Measurements from ENCODE around the gene RLIM. TPM values are rescaled to one million over a fixed set of nuclear protein-coding genes. Genes with fewer than 3 reads are reported as not detected.

The RLIM gene
- total RNA-seq, 4 donors from 2014 or later: 15.3 to 26.7 (median 21.5) TPM

DNA sequence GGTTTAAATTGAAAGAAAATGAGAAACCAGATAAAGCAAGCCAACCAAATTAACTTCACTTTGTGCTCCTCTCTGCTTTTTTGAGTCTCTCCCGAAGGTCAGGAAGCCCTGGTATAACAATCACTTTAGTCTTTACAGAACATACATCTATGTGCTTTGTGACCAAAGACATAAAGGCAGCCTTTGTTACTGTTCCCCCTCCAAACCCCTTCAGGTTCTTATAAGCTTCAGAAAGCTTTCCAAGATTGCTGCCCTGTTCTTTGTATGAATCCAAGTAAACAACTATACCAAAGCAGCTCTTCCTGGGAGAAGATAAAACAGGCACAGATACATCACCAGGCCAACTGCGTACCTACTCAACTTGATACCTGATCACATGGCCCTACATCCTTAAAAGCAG lies 28.7 kb downstream of the RLIM start:
- no peak for ATAC-seq
- intact Hi-C loops (cut with DNase I; ENCODE audit: low total_unique reads) (no loop called here), in situ Hi-C loops (cut with MboI; ENCODE audit: low sequenced_read_pairs in 4 of 4) (no loop called here)
- Histone ChIP-seq H3K27me3 (no peaks in the 10 kb centered on the region), H3K4me3 (no peak overlapping the region), H3K9me3 (no peaks in the 10 kb centered on the region), H3K4me1 (no peaks in the 10 kb centered on the region), H3K27ac (no peak overlapping the region), H3K36me3 (peaks cover 0 to 7% of the 10 kb centered on the region in 2 donors)
- no peak for TF ChIP-seq POLR2A (IDR thresholded peaks at IDR 0.05)
- TF ChIP-seq, protein P1, sequence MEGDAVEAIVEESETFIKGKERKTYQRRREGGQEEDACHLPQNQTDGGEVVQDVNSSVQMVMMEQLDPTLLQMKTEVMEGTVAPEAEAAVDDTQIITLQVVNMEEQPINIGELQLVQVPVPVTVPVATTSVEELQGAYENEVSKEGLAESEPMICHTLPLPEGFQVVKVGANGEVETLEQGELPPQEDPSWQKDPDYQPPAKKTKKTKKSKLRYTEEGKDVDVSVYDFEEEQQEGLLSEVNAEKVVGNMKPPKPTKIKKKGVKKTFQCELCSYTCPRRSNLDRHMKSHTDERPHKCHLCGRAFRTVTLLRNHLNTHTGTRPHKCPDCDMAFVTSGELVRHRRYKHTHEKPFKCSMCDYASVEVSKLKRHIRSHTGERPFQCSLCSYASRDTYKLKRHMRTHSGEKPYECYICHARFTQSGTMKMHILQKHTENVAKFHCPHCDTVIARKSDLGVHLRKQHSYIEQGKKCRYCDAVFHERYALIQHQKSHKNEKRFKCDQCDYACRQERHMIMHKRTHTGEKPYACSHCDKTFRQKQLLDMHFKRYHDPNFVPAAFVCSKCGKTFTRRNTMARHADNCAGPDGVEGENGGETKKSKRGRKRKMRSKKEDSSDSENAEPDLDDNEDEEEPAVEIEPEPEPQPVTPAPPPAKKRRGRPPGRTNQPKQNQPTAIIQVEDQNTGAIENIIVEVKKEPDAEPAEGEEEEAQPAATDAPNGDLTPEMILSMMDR (IDR thresholded peaks at IDR 0.05 in 4 of 5, conservative IDR thresholded peaks at IDR 0.05 in 1 of 5): no peak
- no peak for DNase-seq

DNA sequence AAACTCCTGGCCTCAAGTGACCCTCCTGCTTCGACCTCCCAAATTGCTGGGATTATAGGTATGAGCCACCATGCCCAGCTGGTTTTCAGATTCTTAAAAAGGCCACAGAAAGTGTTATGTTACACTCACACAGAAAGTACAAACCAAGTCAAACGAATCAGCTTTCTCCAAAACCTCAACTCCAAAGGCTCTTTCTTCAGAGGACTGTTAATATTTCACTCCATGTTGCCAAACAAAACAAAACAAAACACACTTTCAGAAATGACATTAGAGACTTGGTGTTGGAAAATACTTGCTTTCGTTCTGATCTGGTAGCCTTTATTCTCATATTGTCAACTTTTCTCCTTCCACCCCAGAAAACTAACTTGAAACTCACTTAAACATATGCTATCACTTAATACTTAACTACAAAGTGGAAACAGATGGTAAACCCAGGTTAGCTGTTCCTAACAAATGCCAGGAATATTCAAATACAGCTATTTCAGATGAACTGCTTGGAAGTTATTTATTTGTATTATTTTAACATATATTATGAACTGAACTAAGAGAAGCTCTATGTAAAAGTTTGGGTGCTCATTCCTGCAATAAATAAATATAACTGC lies 34.7 kb downstream of the RLIM start:
- Histone ChIP-seq H3K4me3 (no peak overlapping the region), H3K27ac (no peak overlapping the region), H3K36me3 (no peaks in the 10 kb centered on the region), H3K27me3 (no peaks in the 10 kb centered on the region), H3K4me1 (no peaks in the 10 kb centered on the region), H3K9me3 (no peaks in the 10 kb centered on the region)
- intact Hi-C loops (cut with DNase I; ENCODE audit: low total_unique reads) (no loop called here), in situ Hi-C loops (cut with MboI; ENCODE audit: low sequenced_read_pairs in 4 of 4) (no loop called here)
- ATAC-seq: no peak
- no peak for DNase-seq
- TF ChIP-seq, protein P1 (IDR thresholded peaks at IDR 0.05 in 4 of 5, conservative IDR thresholded peaks at IDR 0.05 in 1 of 5): no peak
- no peak for TF ChIP-seq POLR2A (IDR thresholded peaks at IDR 0.05)

DNA sequence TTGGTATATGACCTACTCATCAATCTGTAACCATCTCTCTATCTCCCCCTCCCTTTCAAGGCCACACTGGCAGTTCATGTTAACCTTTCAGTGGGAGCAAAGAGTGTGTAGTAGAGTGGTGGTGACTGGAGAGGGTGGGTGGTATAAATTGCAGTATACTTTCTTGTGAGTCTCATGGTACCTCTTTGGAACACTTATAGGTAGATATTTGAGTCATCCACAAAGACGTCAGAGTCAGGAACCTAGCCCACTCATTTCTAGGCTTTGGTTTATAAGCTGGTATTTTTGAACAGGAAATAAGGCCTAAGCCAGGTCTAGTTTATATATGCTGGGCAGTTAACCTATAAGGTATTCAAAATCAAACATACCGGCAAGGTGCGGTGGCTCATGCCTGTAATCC lies 36.3 kb downstream of the RLIM start:
- Histone ChIP-seq H3K36me3 (no peaks in the 10 kb centered on the region), H3K27me3 (no peaks in the 10 kb centered on the region), H3K27ac (no peak overlapping the region), H3K4me1 (no peaks in the 10 kb centered on the region), H3K9me3 (no peaks in the 10 kb centered on the region), H3K4me3 (no peak overlapping the region)
- in situ Hi-C loops (cut with MboI; ENCODE audit: low sequenced_read_pairs in 4 of 4) (no loop called here), intact Hi-C loops (cut with DNase I; ENCODE audit: low total_unique reads) (no loop called here)
- DNase-seq: no peak
- ATAC-seq: no peak
- TF ChIP-seq, protein P1 (IDR thresholded peaks at IDR 0.05 in 4 of 5, conservative IDR thresholded peaks at IDR 0.05 in 1 of 5): no peak
- TF ChIP-seq POLR2A (IDR thresholded peaks at IDR 0.05): no peak

DNA sequence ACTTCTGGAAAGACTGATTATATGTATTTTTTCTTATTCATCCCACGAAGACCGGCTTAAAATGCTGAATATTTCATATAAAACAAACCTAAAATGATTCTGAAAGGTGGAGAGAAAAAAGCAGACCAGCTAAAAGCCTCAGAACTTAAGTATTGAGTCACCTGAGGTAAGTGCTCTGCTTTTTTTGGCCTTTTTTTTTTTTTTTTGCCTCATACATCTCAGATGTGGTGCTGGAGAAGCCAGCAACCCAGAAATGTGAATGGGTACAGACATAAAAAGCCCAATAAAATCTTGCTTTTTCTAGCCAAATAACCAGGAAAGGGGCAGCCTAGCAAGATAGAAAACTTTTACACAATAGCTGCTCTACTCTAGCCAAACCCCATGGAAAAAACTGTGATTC lies 57.0 kb downstream of the RLIM start:
- DNase-seq: no peak
- Histone ChIP-seq H3K4me1 (no peaks in the 10 kb centered on the region), H3K27me3 (no peaks in the 10 kb centered on the region), H3K9me3 (no peaks in the 10 kb centered on the region), H3K4me3 (no peak overlapping the region), H3K36me3 (no peaks in the 10 kb centered on the region), H3K27ac (no peak overlapping the region)
- in situ Hi-C loops (cut with MboI; ENCODE audit: low sequenced_read_pairs in 4 of 4): no loop called here
- no peak for ATAC-seq
- intact Hi-C loops (cut with DNase I; ENCODE audit: low total_unique reads): no loop called here
- TF ChIP-seq POLR2A (IDR thresholded peaks at IDR 0.05): no peak
- TF ChIP-seq, protein P1 (IDR thresholded peaks at IDR 0.05 in 4 of 5, conservative IDR thresholded peaks at IDR 0.05 in 1 of 5): no peak

DNA sequence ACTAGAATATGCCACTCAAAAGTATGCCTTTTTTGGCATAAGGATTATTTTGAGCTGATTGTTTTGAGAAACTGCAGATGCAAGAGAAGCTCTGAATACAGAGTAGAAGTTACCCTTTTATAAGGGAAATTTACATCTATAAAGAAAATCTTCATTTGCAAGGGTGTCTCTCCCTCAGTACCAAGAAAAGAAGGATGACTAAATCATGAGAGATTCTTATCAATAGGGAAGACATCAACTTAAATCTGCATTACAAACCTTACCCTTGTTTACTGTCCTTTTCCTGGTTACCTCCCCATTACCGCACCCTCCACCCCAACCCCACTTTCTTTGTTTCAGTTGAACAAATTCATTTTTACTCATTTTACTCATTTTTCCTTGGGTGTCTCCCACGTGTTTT lies 62.5 kb downstream of the RLIM start:
- no peak for DNase-seq
- in situ Hi-C loops (cut with MboI; ENCODE audit: low sequenced_read_pairs in 4 of 4) (no loop called here), intact Hi-C loops (cut with DNase I; ENCODE audit: low total_unique reads) (no loop called here)
- Histone ChIP-seq H3K27me3 (no peaks in the 10 kb centered on the region), H3K36me3 (no peaks in the 10 kb centered on the region), H3K4me3 (no peak overlapping the region), H3K27ac (no peak overlapping the region), H3K4me1 (no peaks in the 10 kb centered on the region), H3K9me3 (no peaks in the 10 kb centered on the region)
- no peak for TF ChIP-seq POLR2A (IDR thresholded peaks at IDR 0.05)
- TF ChIP-seq, protein P1 (IDR thresholded peaks at IDR 0.05 in 4 of 5, conservative IDR thresholded peaks at IDR 0.05 in 1 of 5): no peak
- no peak for ATAC-seq
